GM18502 (cell line): Measurements from ENCODE around the gene SH3PXD2A.

Source experiments
- ATAC-seq: cut with Tn5 transposase; IDR thresholded peaks from one replicate; pipeline ENCODE4 v1.9.1; 2021; ENCODE audit warnings: mild to moderate bottlenecking; ENCODE audit not compliant: unreplicated experiment, poor library complexity

Gene SH3PXD2A

DNA sequence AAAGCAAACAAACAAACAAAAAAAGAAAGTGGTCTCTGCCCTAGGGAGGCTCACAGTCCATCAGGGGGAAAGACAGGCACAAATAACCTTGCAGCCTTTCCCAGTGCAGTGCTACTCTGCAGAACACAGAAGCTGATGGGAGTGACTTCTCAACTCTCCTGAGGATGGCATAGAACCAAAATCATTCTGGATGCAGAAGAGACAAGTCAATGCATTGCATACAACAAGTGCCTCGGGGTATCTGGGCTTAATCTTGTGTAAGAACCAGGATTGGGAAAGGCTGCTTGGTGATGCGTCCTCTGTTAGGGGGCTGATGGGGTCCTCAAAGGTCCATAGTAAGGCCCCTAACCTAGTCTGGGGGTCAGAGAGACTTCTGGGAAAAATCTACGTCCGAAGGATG, 293.0 kb downstream of the SH3PXD2A start:
- ATAC-seq, result no peak

DNA sequence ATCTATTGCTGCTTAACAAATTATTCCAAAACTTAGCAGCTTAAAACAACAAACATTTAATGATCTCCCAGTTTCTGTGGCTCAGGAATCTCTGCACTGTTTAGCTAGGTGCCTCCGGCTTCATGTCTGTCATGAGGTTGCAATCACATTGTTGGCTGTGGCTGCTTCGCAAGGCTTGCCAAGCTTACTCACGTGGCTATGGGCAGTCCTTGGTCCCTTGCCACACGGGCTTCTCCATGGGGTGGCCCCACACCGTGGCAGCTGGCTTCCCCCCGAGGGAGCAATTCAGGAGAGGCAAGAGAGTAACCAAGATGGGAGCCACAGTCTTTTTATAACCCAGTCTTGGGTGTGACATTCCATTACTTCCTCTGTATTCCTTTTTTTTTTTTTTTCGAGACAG, 294.5 kb downstream of the SH3PXD2A start:
- no peak for ATAC-seq

DNA sequence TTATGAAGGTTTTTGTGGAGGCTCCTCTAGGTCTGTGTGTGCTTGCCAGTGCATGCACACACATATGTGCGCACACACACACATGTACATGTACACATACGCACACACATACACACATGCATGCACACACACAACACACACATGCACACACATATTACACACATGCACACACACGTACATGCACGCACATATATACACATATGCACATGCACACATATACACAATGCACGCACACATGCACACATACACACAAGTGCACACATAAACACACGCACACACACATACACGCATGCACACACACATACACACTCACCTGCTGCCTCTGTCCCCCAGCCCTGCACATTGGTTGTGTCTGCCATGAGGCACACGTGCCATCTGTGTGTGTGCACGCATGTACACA, 295.6 kb downstream of the SH3PXD2A start:
- ATAC-seq, result no peak

DNA sequence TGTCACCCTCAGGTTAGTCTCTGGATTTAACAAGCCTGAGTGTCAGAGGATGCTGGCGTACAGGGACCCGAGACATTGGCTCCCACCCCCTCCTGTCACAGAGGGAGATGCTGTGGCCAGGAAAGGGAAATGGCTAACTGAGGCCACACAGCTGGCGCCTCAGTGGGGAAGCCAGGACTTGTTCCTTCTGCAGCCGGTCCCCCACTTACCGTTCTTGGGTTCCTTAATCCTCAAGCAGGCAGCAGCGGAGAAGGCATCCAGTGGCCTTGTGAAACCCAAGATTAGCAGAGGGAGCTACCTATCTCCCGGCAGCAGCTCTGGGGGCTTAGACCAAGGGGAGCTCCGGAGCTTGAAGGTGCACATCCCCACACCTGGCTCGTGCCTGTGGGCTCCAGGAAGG, 296.5 kb downstream of the SH3PXD2A start:
- ATAC-seq, result no peak

DNA sequence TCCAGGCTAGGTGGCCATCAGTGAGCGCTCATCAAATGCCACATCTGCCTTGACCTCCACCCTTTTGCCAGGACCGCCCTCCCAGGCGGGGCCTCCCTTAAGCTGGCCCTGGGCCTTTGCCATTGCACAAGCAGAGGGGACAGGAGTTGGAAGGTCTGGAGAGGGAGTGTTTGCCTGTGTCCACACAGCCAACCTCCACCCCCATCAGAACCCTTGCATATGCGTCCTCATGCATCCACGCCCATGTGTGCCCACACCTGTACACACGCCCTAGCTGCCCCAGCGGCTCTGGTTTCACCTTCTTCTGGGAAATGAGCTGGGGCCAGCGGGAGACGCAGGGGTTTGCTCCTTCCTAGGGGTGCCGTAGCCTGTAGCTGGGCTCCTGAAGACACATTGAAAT, 297.9 kb downstream of the SH3PXD2A start:
- ATAC-seq, result no peak

DNA sequence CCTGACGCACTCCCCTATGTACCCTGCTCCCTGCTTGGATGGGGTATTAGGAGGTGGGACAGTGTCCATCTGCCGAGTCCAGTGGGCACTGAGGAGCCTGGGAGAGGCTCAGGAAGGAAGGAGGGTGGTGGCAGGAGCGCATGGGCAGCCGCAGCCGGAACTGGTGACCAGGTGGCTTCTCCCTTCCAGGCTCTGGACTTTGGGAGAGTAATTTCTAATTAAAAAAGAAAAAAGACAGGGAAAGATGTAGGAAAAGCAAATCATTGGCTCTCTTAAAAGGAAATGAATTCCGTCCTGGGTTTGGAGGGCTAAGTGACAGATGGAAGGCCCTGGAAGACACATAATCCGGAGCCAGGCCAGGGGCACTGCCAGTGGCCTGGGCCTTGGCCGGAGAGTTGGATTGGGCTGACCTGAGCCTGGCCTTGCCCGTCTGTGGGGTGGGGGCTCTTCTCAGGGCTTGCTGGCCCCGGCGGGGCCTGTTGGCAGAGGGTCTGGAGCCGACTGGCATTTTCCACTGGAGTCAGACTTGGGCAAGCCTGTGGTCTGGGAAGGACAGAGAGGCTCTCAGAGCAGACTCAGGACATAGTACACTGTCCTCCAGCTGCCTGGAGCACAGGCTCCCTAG, 298.9 kb downstream of the SH3PXD2A start:
- no peak for ATAC-seq

DNA sequence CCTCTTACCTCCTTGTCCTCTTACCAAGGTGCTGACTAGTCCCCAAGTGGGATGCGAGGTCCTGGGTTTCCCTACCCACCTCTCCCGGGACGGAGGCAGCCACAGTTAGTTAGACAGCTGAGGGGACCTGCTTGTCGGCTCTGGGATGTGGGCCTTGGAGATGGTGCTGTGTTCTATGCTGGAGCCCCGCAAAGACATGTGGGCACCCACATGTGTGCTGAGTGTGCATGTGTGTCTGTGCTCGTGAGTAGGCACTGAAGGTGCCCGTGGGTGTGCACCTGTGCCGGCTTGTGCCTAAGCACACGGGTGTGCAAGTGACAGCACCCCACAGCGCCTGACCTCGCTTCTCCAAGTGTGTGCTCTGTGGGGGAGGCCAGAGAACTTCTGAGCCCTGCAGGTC, 299.7 kb downstream of the SH3PXD2A start:
- ATAC-seq, result no peak

DNA sequence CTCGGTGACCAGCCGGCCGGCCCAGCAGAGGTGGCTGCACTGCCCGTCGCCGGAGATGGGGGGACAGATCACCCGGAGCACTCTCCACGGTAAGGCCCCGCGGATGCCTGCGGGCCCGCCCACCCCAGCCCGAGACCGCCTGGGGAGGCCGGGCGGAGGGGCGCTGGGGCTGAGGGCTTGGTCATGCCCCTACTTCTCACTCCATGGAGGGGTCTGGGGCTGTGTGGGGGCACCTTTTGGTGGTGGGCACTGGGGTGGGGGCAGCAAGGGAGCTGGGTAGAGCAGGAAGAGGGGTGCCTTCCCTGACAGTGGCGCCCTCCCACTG, 300.1 kb downstream of the SH3PXD2A start:
- ATAC-seq, result no peak

DNA sequence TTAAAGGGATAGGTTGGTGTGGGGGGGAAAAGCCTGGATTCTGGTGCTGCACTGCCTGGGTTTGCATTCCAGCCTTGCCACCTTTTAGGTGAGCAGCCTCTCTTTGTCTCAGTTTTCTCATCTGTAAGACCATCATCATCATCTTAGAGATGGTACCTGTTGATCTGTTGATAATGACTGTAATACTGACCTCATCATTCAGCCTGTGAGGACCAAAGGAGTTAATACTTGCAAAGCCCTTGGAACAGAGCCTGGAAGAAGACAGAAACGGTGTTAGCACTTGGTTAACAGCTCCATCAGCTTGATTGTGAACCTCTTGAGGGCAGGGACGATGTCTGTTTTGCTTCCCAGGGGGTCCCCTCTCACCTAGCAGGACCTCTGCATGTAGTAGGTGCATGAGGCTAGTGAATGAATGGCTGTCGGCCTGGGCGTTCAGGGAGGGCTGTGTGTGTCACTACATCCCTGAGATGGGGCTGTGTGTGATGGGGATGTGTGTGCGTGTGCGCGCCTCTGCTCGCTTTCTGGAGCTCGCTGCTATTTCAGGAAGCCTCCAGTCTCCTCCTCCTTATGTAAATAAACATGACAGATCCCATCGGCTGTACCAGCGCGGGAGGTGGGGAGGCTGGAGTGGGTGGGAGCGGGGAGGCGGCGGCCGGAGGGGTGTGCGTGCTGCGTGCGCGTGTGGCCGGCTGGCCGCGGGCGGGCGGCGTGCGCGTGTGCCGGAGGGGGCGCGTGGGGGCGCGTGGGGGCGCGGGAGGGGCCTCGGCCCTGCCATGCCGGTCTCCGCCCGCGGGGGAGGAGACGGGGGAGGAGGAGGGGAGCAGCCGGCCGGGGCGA, 300.7 kb downstream of the SH3PXD2A start:
- ATAC-seq, result no peak

DNA sequence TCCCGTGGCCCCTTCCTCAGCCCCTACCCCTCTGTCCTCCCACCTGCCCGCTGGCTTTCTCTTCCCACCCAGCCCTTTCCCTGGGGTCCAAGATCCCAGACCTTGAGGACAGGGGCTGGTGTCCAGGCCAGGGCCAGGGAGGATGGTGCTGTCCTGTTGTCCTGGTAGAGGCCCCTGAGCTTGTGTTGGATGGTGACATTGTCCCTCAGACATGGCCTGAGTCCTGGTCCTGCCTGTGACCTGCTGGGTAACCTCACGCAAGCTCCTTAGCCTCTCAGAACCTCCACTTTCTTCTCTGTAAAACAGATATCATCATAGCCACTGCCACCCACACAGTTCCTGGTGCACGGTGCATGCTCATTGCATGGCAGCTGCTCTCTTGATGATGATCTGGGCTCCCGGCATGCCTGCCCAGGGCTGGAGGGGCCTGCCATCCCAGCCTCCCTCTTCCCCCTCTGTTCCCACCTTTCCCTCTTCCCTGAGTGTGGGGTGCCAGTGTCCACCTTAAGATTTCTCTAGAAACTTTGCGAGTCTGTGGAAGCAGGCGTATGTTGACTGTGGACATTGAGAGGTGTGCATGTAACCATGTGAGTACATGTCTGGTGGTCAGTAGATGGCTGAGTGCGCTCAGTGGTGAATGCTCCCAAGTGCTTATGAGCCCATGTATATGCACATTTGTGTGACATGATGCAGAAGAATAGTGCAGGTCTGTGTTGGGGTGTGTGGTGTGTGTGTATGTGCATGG, 301.5 kb downstream of the SH3PXD2A start:
- no peak for ATAC-seq

DNA sequence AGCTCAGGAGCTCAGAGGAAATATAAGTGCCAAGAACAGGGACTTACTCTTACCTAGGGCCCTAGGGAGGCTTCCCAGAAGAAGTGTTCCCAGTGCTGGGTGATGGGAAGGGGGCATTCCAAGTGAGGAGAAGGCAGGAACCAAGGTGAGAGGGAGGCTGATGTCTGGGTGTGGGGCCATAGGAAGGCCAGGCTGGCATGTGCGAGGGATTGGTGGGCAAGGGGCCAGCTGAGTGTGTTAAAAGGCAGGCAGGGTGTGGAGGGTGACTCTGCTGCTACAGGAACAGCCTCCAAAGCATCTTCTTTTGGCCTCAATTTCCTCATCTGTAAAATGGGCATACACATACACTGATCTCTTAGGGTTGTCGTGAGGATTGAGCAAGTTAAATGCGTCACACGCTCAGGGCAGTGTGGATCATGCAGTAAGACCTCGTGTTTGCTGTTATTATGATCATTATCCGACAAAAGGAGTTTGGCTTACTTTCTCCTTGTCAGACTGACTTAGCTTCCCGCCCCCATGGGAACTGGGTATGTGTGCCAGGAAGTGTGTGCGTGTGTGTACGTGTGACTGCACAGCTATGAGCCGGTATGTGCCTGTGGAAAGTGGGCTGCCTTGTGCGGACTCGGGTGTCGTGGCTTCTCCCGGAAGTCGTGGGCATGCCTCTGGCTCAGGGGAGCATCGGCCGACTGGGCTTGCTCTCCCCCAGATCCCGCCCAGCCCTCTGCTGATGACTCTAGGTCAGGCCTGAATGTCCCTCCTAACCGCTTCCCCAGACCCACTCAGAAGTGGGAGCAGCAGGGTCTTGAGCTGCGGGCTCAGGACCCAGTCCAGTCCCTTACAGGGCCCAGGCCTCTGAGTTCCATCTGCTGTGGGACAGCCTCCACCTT, 302.3 kb downstream of the SH3PXD2A start:
- no peak for ATAC-seq

DNA sequence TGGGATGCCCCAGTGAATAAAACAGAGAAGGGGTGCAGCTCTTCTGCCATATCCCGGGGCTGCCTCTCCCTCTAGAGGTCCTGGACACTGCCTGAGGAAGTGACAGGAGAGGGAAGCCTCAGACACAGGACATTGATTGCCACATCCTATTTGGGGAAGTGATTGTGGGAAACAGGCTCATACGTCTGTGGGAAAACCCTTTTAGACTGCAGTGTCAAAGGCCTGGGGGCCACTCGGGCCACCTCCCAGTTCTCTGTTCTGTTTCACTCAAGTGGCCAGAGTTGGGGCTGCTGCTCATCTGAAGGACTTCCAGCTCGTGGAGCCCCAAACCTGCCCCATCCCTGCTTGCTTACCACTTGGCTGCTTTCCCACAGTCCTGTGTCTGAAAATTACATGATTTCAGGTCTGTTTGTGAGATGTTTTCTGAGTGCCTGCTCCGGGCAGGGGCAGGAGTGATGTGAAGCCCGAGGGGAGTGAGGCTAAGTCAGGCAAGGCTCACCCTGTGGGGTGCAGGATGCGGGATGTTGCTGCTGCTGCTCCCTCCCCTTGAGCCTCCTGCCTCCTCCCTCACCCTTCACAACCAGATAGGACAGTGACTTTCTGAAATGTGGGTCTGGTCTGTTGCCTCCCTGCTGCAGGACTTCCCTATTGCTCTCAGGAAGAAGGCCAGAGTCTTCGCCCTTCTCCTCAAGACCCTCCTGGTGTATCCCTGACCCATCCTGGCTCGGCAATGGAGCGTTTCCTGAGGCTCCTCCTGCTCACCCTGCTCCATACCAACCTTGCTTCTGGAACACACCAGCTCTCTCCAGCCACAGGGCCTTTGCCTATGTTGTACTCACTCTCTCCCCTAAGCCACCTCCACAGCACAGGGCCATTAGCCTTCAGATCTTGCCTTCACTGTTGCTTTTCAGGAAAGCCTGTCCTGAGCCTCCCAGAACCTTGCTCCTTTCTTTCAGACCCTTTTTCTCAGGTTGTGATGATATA, 303.5 kb downstream of the SH3PXD2A start:
- ATAC-seq, result no peak

DNA sequence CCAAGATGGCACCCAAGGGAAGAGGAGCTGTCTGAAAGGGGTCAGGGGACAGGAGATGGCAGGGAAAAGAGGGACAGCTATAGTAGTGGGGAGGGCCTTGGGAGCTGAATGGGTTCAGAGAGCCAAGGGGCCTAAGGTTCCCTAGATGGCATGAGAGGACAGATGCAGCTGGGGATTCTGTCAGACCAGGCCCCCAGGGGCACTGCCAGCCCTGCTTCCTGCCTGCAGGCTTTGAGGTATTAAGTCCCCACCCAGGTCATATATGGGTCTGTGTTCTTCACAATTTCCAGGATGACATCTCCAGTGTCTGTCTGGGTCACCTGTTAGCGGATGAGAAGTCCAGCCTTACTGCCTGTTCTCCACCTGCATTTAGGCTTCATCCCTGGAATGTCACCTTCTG, 305.1 kb downstream of the SH3PXD2A start:
- no peak for ATAC-seq

DNA sequence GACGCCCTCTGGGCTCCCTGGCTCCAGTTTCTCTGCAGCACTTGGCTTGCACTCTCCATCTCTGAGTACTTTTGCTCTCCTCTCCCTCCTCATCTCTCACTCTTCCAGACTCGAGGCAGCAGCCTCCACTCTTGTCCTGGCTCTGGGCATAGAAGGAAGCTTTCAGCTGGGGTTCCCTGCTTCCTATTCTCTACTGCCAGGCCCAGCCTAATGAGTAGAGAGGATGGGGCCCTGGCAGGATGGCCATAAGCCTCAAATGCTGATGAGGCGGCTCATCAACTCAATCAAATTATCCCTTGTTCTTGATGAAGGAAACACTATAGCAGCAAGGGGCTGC, 306.1 kb downstream of the SH3PXD2A start:
- ATAC-seq, result no peak

DNA sequence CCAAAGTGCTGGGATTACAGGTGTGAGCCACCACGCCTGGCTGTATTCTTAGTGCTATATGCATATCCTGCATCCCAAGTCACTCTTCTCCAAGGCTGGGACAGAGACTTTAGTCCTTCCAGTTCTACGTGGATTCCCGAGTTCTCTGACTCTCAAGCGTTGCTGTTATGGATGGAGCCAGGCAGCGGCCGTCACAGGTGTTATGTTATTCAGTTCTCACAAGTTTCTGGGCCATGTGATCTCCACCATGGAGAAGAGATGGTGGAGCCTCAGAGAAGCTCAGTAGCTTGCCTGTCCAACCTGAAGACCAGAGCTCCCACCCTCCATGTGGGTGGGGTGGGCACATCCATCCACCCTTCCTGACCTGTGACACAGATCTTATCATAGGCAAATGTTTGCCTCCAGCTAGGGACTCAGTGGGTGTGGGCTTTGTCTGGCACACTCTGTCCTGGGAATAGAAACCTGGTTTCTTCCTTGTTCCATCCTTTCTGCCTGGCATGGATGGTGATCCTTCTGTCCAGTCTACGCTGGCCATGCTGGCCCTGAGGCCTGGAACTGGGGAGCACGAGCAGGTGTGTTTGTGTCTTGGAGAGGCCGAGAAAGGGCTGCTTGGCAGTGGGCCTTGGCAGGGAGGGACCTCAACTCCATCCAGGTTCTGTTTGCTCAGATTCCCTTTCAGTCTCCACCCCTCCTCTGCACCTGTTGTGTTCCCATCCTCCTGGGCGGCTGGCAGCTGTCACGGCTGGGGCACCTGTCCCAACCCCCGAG, 306.6 kb downstream of the SH3PXD2A start:
- no peak for ATAC-seq

DNA sequence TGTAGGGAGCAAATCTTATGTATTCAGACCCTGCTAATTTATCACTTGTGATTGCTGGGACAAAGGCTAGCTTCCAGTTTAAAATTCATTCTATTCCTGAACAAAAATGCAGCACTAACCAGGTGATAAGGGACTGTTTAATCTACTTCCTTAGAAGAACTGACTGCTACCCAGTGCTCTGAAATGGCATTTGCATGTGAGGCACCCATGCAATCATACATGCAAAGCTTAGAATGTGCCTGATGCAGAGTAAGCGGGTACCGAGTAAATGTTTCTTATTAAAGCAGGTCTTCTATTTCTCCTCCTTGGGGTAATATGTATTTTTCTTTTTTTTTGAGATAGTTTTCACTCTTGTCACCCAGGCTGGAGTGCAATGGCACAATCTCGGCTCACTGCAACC, 307.4 kb downstream of the SH3PXD2A start:
- no peak for ATAC-seq

DNA sequence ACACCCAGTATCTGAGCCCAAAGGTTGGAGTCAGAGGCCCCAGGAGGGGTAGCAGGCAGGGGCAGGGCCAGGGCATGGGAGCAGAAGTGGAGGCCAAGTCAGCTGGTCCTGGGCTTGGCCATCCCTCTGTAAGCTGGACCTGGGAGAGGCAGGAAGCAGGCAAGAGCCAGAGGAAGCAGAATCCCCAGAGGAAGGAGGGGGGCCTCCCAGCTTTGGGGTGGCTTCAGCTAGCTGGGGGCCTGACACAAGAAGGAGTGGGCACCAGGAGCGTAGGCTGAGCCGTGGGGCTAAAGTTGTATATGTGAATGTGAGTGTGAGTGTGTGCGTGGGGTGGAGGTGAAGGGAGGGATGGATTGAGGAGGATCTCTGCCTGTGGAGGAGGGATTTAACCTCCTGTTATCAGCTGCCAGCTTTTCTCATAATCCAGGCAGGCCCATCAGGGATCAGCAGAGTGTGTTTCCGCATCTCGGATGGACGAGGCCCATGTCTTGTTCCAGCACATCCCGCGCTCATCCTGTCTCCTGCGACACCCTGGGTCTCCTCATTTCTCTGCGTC, 307.9 kb downstream of the SH3PXD2A start:
- no peak for ATAC-seq

DNA sequence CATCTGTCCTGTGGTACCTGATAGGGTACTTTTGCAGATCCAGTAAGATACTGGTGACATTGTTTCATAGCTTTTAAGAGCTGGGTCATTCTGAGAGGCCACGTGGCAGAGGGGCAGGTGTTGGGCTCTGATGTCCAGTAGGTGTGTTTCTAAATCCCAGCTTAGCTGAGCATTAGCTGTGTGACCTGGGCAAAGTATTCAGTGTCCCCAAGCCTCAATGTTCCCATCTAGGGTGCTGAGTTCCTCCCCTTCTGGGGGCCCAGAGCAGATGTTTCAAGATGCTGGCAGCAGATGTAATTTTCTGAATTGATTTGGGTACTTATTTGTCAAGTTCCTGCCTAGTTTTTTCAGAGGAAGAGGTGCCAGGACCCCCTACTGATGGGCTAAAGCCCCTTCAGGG, 309.0 kb downstream of the SH3PXD2A start:
- ATAC-seq, result no peak
